OCI-M2 (cell line): ENCODE measurements around the gene CCDC106.

ENCODE experiments used
- DNase-seq: peaks from one replicate; lab custom pipeline; 2025; ENCODE audit not compliant: unreplicated experiment; lab: John Stamatoyannopoulos, UW

CCDC106 gene

GRCh38 chr19:55694241-55694655 is 46.2 kb downstream of the CCDC106 start:
- no peak for DNase-seq

GRCh38 chr19:55694656-55695491 is 46.9 kb downstream of the CCDC106 start:
- DNase-seq, result no peak

- DNase-seq, result no peak
Observed at GRCh38 chr19:55695511-55696290, 47.7 kb downstream of the CCDC106 start.

GRCh38 chr19:55696301-55697068 is 48.5 kb downstream of the CCDC106 start:
- no peak for DNase-seq

DNA sequence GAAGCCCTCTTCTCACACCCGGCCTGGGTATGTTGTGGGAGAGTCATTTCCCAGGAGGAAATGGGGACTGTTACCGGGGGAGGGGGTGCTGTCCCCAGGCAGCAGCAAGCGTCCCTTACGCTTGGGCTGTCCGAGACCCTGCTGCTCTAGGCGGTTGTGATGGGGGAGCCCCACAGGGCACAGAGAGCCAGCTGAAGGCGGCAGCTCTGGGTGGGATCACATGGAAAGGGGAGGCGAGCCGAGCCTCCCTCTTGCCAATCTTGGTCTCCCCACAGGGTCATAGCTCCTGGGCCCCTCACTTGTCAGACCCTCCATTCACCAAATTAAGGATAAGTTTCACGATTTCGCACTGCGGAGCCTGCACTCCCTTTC is 49.0 kb downstream of the CCDC106 start:
- DNase-seq, result no peak

DNA sequence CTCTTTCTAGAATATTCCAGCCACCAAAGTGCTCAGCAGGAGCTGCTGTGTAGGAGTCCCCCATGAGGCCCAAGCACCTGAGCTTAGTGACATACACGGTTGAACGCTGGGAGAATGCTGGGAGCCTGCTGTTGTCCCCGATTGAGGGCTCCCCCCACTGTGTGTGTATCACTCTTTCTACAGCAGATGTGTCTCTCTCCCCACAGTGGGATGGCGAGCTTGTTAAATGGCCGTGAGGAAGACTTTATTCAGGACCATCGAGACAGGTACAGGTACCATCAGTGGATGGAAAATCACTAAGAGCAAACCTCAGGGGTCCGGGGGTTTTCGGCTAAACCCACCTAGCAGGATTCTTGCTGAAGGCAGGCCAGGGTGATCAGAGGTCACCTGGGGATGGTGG is 49.7 kb downstream of the CCDC106 start:
- DNase-seq, result no peak

DNA sequence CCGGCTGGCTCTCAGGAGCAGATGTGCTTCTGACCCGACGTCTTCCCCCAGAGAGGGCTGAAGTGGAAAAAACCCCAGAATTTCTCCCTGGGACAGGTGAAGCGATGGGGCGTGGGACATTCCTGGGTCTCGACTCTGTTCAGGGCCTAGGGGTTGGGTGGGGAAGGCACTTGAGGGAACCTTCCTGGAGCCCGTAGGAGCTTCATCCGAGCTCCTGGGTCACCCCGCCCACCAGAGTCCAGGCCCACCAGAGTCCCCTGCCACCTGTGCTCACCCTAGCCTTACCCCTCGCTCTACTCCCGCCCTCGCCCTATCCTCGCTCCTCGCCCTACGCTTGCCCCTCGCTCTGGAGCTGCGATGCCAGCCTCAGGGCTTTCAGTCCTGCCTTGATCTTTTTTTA is 50.2 kb downstream of the CCDC106 start:
- no peak for DNase-seq

DNA sequence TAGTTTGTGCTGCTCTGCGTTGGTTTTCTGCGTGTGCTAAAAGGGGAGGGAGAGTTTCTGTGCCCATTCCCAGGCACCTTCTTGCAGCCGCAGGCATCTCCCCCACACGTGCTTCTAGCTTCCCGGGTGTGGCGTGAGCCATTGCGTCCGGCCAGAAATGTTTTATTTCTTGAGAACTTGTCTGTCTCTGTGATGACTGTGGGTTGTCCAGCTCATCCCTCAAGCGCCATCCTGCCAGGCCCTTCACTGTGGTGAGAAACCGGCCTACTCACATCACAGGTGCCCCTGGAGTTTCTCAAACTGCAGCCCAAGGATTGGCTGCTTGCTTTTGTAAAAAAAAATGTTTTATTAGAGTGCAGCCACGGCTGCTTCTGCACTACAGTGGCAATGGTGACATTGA is 51.2 kb downstream of the CCDC106 start:
- DNase-seq, result no peak

DNA sequence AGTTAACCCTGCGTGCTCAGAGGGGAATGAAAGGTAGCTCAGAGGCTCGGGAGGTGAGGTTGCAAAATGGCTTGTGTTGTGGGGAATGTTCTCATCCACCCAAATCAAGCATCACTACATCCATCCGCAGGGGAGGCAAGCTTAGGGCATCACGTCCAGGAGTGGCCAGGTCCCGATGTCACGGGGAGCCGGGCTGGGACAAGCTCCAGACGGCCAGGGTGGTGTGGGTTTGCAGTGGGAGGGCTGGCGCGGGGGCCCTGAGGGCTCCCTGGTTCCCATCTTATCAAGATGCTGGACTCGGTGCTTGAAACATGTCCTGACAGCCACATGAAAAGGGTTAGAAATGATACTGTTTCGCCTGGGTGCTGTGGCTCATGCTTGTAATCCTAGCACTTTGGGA is 52.8 kb downstream of the CCDC106 start:
- no peak for DNase-seq

GRCh38 chr19:55702131-55702627 is 54.2 kb downstream of the CCDC106 start:
- no peak for DNase-seq
